NCI-H1436 (cell line): ENCODE data around the gene MYO15A.
"Not testable (repeated sequence)": the region's sequence is repeated elsewhere in the genome, so short reads cannot be mapped to it uniquely, and the experiment has no call there.

Experiments used
- DNase-seq: peaks from one replicate; lab custom pipeline; 2025; lab: John Stamatoyannopoulos, UW

MYO15A gene

GRCh38 chr17:18184143-18185031 is 75.8 kb downstream of the MYO15A start:
- no peak for DNase-seq

GRCh38 chr17:18185391-18185790 is 76.8 kb downstream of the MYO15A start:
- DNase-seq: no peak

GRCh38 chr17:18185832-18186626 is 77.5 kb downstream of the MYO15A start:
- no peak for DNase-seq

GRCh38 chr17:18186627-18186982 is 78.0 kb downstream of the MYO15A start:
- no peak for DNase-seq

GRCh38 chr17:18187226-18187625 is 78.7 kb downstream of the MYO15A start:
- no peak for DNase-seq

- no peak for DNase-seq
Observed at GRCh38 chr17:18187821-18188761, 79.5 kb downstream of the MYO15A start.

- no peak for DNase-seq
Observed at GRCh38 chr17:18190628-18191235, 82.2 kb downstream of the MYO15A start.

- DNase-seq: no peak
Observed at GRCh38 chr17:18191236-18191667, 82.7 kb downstream of the MYO15A start.

- DNase-seq: no peak
Observed at GRCh38 chr17:18191967-18192366, 83.4 kb downstream of the MYO15A start.

- no peak for DNase-seq
Observed at GRCh38 chr17:18194394-18194793, 85.8 kb downstream of the MYO15A start.

GRCh38 chr17:18194804-18195203 is 86.2 kb downstream of the MYO15A start:
- no peak for DNase-seq

GRCh38 chr17:18195246-18195645 is 86.7 kb downstream of the MYO15A start:
- no peak for DNase-seq

GRCh38 chr17:18197535-18198194 is 89.1 kb downstream of the MYO15A start:
- no peak for DNase-seq

GRCh38 chr17:18198530-18198929 is 90.0 kb downstream of the MYO15A start:
- no peak for DNase-seq

GRCh38 chr17:18201108-18201507 is 92.6 kb downstream of the MYO15A start:
- no peak for DNase-seq

GRCh38 chr17:18203308-18203707 is 94.8 kb downstream of the MYO15A start:
- no peak for DNase-seq

GRCh38 chr17:18205861-18206260 is 97.3 kb downstream of the MYO15A start:
- no peak for DNase-seq

- no peak for DNase-seq
Observed at GRCh38 chr17:18206962-18207361, 98.4 kb downstream of the MYO15A start.

GRCh38 chr17:18208092-18208491 is 99.5 kb downstream of the MYO15A start:
- DNase-seq: no peak

GRCh38 chr17:18213666-18214270 is 105.2 kb downstream of the MYO15A start:
- no peak for DNase-seq

GRCh38 chr17:18216906-18217305 is 108.3 kb downstream of the MYO15A start:
- not testable (repeated sequence) for DNase-seq
